WTC11 (cell line): ENCODE data around the gene PGA5. TPM values are rescaled to one million over a fixed set of nuclear protein-coding genes. Genes with fewer than 3 reads are reported as not detected.
"Not testable (repeated sequence)": the region's sequence is repeated elsewhere in the genome, so short reads cannot be mapped to it uniquely, and the experiment has no call there.

Experiments used
- ATAC-seq: fragments of 200-7000 bp; cut with Tn5 transposase; 2 replicates; pipeline ENCODE4 v1.10.0; 2021; ENCODE audit warnings: mild to moderate bottlenecking, moderate library complexity
- CTCF ChIA-PET: fragments of 300-600 bp; sonication (Branson Sonifier 250); formaldehyde crosslinking; loops from one replicate; lab custom pipeline; 2021; ENCODE audit warnings: antibody characterized with exemption; lab: Charles Lee
- POLR2A ChIA-PET: fragments of 350-600 bp; sonication (Branson Sonifier 250); formaldehyde crosslinking; loops from one replicate; lab custom pipeline; 2021; ENCODE audit warnings: antibody characterized with exemption; lab: Charles Lee
- DNase-seq: peaks from one replicate; pipeline ENCODE4 v3.0.0; 2021; ENCODE audit warnings: low spot score
- H3K27ac Mint-ChIP-seq: 2 replicates; pipeline ENCODE4 v1.8.0; 2021; ENCODE audit warnings: mixed read lengths
- H3K27me3 Mint-ChIP-seq: 2 replicates; pipeline ENCODE4 v1.8.0; 2021; ENCODE audit warnings: low read depth, mild to moderate bottlenecking, moderate library complexity, mixed read lengths
- H3K36me3 Mint-ChIP-seq: 2 replicates; pipeline ENCODE4 v1.8.0; 2021; ENCODE audit warnings: mixed read lengths
- H3K4me1 Mint-ChIP-seq: 2 replicates; pipeline ENCODE4 v1.8.0; 2022; ENCODE audit warnings: mixed read lengths
- H3K4me3 Mint-ChIP-seq: 2 replicates; pipeline ENCODE4 v1.8.0; 2021; ENCODE audit warnings: mild to moderate bottlenecking, moderate library complexity, mixed read lengths
- H3K9me3 Mint-ChIP-seq: 2 replicates; pipeline ENCODE4 v1.8.0; 2021; ENCODE audit warnings: mixed read lengths
- MXD4 ChIP-seq: fragments of 250-450 bp; sonication (Bioruptor Pico); IDR thresholded peaks from 2 replicates; pipeline ENCODE4 v1.8.0; 2021; ENCODE audit warnings: mild to moderate bottlenecking, moderate library complexity, borderline replicate concordance
- MYBL2 ChIP-seq: sonication (generic); formaldehyde crosslinking; IDR thresholded peaks from 2 replicates; pipeline ENCODE4 v1.8.1; 2023; ENCODE audit warnings: mild to moderate bottlenecking, moderate library complexity, missing genetic modification reagents
- ZNF232 ChIP-seq: sonication (generic); formaldehyde crosslinking; IDR thresholded peaks from 2 replicates; pipeline ENCODE4 v1.8.0; 2022; ENCODE audit warnings: mild to moderate bottlenecking, missing genetic modification reagents
- ZNF317 ChIP-seq: sonication (generic); formaldehyde crosslinking; IDR thresholded peaks from 2 replicates; pipeline ENCODE4 v1.8.1; 2023; ENCODE audit warnings: low read depth, mild to moderate bottlenecking, moderate library complexity, missing genetic modification reagents, borderline replicate concordance
- total RNA-seq: library from RNA; stranded (reverse); gene quantifications from 3 replicates; pipeline ENCODE4 v1.2.3, GENCODE V29; 2021
- TF ChIP-seq, protein P1 (sequence below): sonication (generic); formaldehyde crosslinking; IDR thresholded peaks from 2 replicates; pipeline ENCODE4 v1.8.0; 2022; ENCODE audit warnings: mild to moderate bottlenecking, missing genetic modification reagents

PGA5 gene
- total RNA-seq, 1 experiment from 2014 or later, result 0.35 TPM

- TF ChIP-seq ZNF232 (CRISPR knock-in tag), result no peak
- TF ChIP-seq, protein P1, sequence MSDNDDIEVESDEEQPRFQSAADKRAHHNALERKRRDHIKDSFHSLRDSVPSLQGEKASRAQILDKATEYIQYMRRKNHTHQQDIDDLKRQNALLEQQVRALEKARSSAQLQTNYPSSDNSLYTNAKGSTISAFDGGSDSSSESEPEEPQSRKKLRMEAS (CRISPR knock-in tag), result no peak
- no peak for TF ChIP-seq ZNF317 (CRISPR knock-in tag)
- TF ChIP-seq MYBL2, result no peak
- TF ChIP-seq MXD4 (CRISPR knock-in tag), result no peak
Observed at GRCh38 chr11:61201476-61201875, 39.5 kb upstream of the PGA5 start (continued).

DNA sequence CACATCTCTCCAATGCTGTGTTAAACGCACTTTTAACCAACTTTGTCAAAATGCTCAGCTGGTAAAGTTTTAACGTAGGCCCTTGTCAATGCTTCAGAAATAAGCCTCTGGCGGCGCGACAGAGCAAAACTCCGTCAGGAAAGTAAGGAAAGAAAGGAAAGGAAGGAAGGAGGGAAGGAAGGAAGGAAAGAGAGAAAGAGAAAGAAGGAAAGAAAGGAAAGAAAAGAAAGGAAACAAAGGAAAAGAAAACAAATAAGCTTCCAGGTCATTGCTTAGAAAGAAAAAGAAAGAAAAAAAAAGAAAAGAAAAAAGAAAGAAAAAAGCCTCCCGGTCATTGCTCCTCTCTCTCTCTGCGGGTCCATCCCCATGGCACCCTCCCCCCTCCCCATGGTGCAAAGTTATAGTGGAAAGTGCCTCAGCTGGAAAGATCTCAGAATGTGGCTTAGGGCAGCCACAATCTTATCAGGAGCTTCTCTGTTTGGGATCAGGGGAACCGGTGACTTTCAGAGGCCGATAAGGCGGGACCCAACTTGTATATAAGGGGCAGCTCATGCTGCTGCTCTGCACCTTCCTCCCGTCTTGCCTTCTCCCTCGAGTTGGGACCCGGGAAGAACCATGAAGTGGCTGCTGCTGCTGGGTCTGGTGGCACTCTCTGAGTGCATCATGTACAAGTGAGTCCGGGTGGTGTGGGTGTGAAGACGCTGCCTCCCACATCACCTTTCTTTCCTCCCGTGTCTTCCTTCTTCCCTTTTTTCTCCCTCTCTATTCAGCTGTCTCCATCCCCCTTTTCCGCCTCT, 37.8 kb upstream of the PGA5 start, which contains the start of gene PGA3:
Gene PGA3, plus strand, starts transcription at position 566 of the 797 bp plus-strand sequence. Its CDS starts 50 bp downstream, at position 616.
- H3K27me3 Mint-ChIP-seq, DNase-seq, H3K36me3 Mint-ChIP-seq, ATAC-seq, H3K27ac Mint-ChIP-seq, H3K4me3 Mint-ChIP-seq, H3K4me1 Mint-ChIP-seq: not testable (repeated sequence)
- CTCF ChIA-PET, result interaction anchor here (0.6 kb wide), 1 partner anchor 9 kb away, joined by 3 read pairs; no protein-coding TSS in a partner anchor
- POLR2A ChIA-PET, result interaction anchor here (0.7 kb wide), 1 partner anchor 214 kb away, joined by 3 read pairs; no protein-coding TSS in a partner anchor
- H3K9me3 Mint-ChIP-seq, result peaks cover 19% of the 10 kb centered on the region

DNA sequence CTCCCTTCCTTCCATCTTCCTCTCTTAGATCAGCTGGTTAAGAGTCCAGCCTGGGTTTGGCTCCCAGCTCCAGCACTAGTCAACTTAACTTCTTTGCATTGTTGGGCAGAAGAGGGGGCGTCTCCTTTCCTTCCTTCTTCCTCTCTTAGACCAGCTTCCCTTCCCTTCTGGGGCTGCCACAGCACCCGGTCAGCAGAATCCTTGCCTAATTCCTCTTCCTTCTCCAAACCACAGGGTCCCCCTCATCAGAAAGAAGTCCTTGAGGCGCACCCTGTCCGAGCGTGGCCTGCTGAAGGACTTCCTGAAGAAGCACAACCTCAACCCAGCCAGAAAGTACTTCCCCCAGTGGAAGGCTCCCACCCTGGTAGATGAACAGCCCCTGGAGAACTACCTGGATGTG, 37.1 kb upstream of the PGA5 start:
- H3K27ac Mint-ChIP-seq, H3K4me1 Mint-ChIP-seq, CTCF ChIA-PET, ATAC-seq, H3K27me3 Mint-ChIP-seq, DNase-seq, H3K36me3 Mint-ChIP-seq, H3K4me3 Mint-ChIP-seq: not testable (repeated sequence)
- POLR2A ChIA-PET, result interaction anchor here (0.7 kb wide), 1 partner anchor 214 kb away, joined by 3 read pairs; no protein-coding TSS in a partner anchor
- H3K9me3 Mint-ChIP-seq, result peaks cover 13% of the 10 kb centered on the region

DNA sequence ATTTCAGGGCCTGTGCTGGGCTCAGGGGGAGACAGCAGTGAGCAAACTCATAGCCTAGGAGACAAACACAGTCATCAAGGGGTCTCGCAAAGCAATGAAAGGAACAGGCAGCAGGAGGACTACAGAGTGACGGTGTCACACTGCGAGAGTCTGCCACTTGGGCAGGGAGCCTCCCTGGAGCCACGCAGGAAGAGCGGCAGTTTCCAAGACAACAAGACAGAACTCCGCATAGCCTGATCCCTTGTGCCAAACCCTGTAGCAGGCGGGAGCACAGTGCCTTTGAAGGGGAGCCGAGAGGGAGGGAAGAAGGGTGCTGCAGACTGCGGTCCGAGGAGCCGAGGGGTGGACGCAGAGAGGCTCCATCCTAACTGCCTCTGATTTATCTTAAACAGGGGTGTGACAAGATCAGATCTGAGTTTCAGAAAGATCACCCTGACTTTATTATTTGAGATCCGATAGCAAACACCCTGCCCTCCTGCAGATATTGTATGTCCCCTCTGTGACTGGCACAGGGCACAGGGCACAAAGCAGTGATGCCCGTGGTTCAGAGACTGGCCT, 36.4 kb upstream of the PGA5 start:
- POLR2A ChIA-PET, CTCF ChIA-PET, H3K27me3 Mint-ChIP-seq, H3K4me1 Mint-ChIP-seq, H3K9me3 Mint-ChIP-seq, H3K27ac Mint-ChIP-seq, H3K36me3 Mint-ChIP-seq, DNase-seq, H3K4me3 Mint-ChIP-seq: not testable (repeated sequence)
- peak; percentile 12; the same call in 1 of the 2 replicates for ATAC-seq

GRCh38 chr11:61207636-61208310, 33.2 kb upstream of the PGA5 start:
- H3K4me1 Mint-ChIP-seq, H3K9me3 Mint-ChIP-seq, H3K36me3 Mint-ChIP-seq, H3K27me3 Mint-ChIP-seq, ATAC-seq, POLR2A ChIA-PET, CTCF ChIA-PET, H3K4me3 Mint-ChIP-seq, DNase-seq, H3K27ac Mint-ChIP-seq: not testable (repeated sequence)

GRCh38 chr11:61210629-61211028, 30.3 kb upstream of the PGA5 start:
- DNase-seq, H3K27ac Mint-ChIP-seq, CTCF ChIA-PET, POLR2A ChIA-PET, H3K4me3 Mint-ChIP-seq, ATAC-seq, H3K36me3 Mint-ChIP-seq, H3K9me3 Mint-ChIP-seq, H3K27me3 Mint-ChIP-seq, H3K4me1 Mint-ChIP-seq: not testable (repeated sequence)

GRCh38 chr11:61211327-61211952, 29.5 kb upstream of the PGA5 start:
- H3K27ac Mint-ChIP-seq, POLR2A ChIA-PET, H3K36me3 Mint-ChIP-seq, H3K27me3 Mint-ChIP-seq, H3K4me3 Mint-ChIP-seq, ATAC-seq, H3K9me3 Mint-ChIP-seq, DNase-seq, CTCF ChIA-PET, H3K4me1 Mint-ChIP-seq: not testable (repeated sequence)

- H3K4me1 Mint-ChIP-seq, ATAC-seq, POLR2A ChIA-PET, H3K36me3 Mint-ChIP-seq, CTCF ChIA-PET, H3K9me3 Mint-ChIP-seq, H3K4me3 Mint-ChIP-seq, H3K27ac Mint-ChIP-seq, H3K27me3 Mint-ChIP-seq, DNase-seq: not testable (repeated sequence)
Observed at GRCh38 chr11:61212202-61212601, 28.8 kb upstream of the PGA5 start.

GRCh38 chr11:61213711-61214324, 27.2 kb upstream of the PGA5 start:
- CTCF ChIA-PET, DNase-seq, H3K4me3 Mint-ChIP-seq, H3K27me3 Mint-ChIP-seq, POLR2A ChIA-PET, H3K4me1 Mint-ChIP-seq, ATAC-seq, H3K27ac Mint-ChIP-seq, H3K36me3 Mint-ChIP-seq, H3K9me3 Mint-ChIP-seq: not testable (repeated sequence)

- H3K4me1 Mint-ChIP-seq, H3K36me3 Mint-ChIP-seq, POLR2A ChIA-PET, H3K9me3 Mint-ChIP-seq, ATAC-seq, DNase-seq, H3K27me3 Mint-ChIP-seq, CTCF ChIA-PET, H3K27ac Mint-ChIP-seq, H3K4me3 Mint-ChIP-seq: not testable (repeated sequence)
Observed at GRCh38 chr11:61218306-61218705, 22.7 kb upstream of the PGA5 start.
